Measurements from ENCODE around the gene OTX1. TPM values are rescaled to one million over a fixed set of nuclear protein-coding genes. Genes with fewer than 3 reads are reported as not detected.

Gene OTX1
- total and polyA plus RNA-seq, 10 of the 15 experiments (the other 5 are each of a cell fraction or from before 2014, with no cell fraction given), result 0.04 to 0.67 (median 0.23) TPM; not detected in 2

GRCh38 chr2:63064197-63064596, 13.6 kb downstream of the OTX1 start:
- no peak for DNase-seq (ENCODE audit: low read depth, low spot score)
- Histone ChIP-seq H3K27ac (ENCODE audit: control insufficient read depth, insufficient read depth) (no peak overlapping the region), H3K4me3 (no peak overlapping the region), H3K9ac (ENCODE audit: control insufficient read depth, insufficient read depth, low read length) (no peak overlapping the region), H3K9me3 (replicated peaks; ENCODE audit: control insufficient read depth, insufficient read depth, low read length) (no peaks in the 10 kb centered on the region; the same call in 2 of the 3 replicates), H3K36me3 (ENCODE audit: control insufficient read depth in 2 of 2, insufficient read depth in 2 of 2, low read length in 1 of 2) (no peaks in the 10 kb centered on the region), H3K4me2 (ENCODE audit: control insufficient read depth, insufficient read depth) (no peak overlapping the region), H2AFZ (ENCODE audit: control insufficient read depth, low read depth, low read length) (no peak overlapping the region), H3K79me2 (ENCODE audit: control insufficient read depth, insufficient read depth, low read length) (no peaks in the 10 kb centered on the region), H3K27me3 (replicated peaks in 1 of 2; ENCODE audit: control insufficient read depth in 2 of 2, insufficient read depth in 2 of 2, low read length in 1 of 2) (0 out of 4 replicates have a peak, but pooled peaks cover 0 to 3% of the 10 kb centered on the region in 2 experiments), H3K4me1 (ENCODE audit: control insufficient read depth, insufficient read depth, low read length) (0 out of 2 replicates have a peak, but pooled peaks cover 2% of the 10 kb centered on the region), H4K20me1 (ENCODE audit: control insufficient read depth, insufficient read depth) (no peaks in the 10 kb centered on the region)
- no peak for ATAC-seq
- TF ChIP-seq TCF12 (IDR thresholded peaks at IDR 0.05; ENCODE audit: low read depth, low read length) (no peak), SREBF1 (IDR thresholded peaks at IDR 0.05; ENCODE audit: low read length) (no peak), HCFC1 (IDR thresholded peaks at IDR 0.05; ENCODE audit: low read length) (no peak), MTA2 (IDR thresholded peaks at IDR 0.05; ENCODE audit: low read depth) (no peak), SMC3 (IDR thresholded peaks at IDR 0.05; ENCODE audit: borderline replicate concordance, low read length) (no peak), TAF1 (IDR thresholded peaks at IDR 0.05; ENCODE audit: borderline replicate concordance, low read depth, low read length) (no peak), STAT1 (conservative IDR thresholded peaks at IDR 0.05) (no peak), IRF4 (IDR thresholded peaks at IDR 0.05; ENCODE audit: low read depth, low read length) (no peak), MXI1 (IDR thresholded peaks at IDR 0.05; ENCODE audit: low read depth, low read length) (no peak), SP1 (IDR thresholded peaks at IDR 0.05; ENCODE audit: low read depth, low read length) (no peak), MTA3 (IDR thresholded peaks at IDR 0.05; ENCODE audit: borderline replicate concordance, low read length) (no peak), PKNOX1 (IDR thresholded peaks at IDR 0.05) (no peak), SMAD1 (IDR thresholded peaks at IDR 0.05; ENCODE audit: low read depth, partially characterized antibody) (no peak), LARP7 (IDR thresholded peaks at IDR 0.05) (no peak)
- RAD21 ChIA-PET (ENCODE audit: unreplicated experiment), result no interaction called here
- no TSS peak for BruUV-seq (replicated peaks)
- CTCF ChIA-PET, result no interaction called here
- intact Hi-C loops (cut with micrococcal nuclease; ENCODE audit: unreplicated experiment), result loop anchor here (10.0 kb wide), 1 partner anchor 361 kb away; no protein-coding TSS in a partner anchor
- SMC1A ChIA-PET (ENCODE audit: uncharacterized antibody, unreplicated experiment), result no interaction called here
- FAIRE-seq, result no peak
- POLR2A ChIA-PET, result no interaction called here
- in situ Hi-C loops (cut with MboI), result no loop called here
- 36% methylated on average over 1 of the region's 1 CpG for WGBS (ENCODE audit: insufficient coverage, insufficient replicate concordance, low lambda C conversion rate, missing lambda C conversion rate)
